GM23338 (cell line): ENCODE data around the gene BNC2.

ENCODE experiments used
- CREB1 ChIP-seq: fragments of 250-450 bp; sonication (Bioruptor Pico); IDR thresholded peaks from 2 replicates; pipeline ENCODE4 v1.5.0; 2020; ENCODE audit warnings: low read depth, mild to moderate bottlenecking, moderate library complexity
- EZH2 ChIP-seq: fragments of 200-600 bp; sonication (generic); IDR thresholded peaks from one replicate; pipeline ENCODE4 v1.8.0; 2017; ENCODE audit warnings: antibody characterized with exemption, mild to moderate bottlenecking, low read depth; ENCODE audit not compliant: unreplicated experiment
- EZH2phosphoT487 ChIP-seq: fragments of 200-600 bp; sonication (generic); IDR thresholded peaks from one replicate; pipeline ENCODE4 v1.8.1; 2018; ENCODE audit warnings: antibody characterized with exemption; ENCODE audit not compliant: unreplicated experiment
- JUNB ChIP-seq: IDR thresholded peaks from one replicate; pipeline ENCODE4 v1.6.1; 2016; ENCODE audit warnings: antibody characterized with exemption; ENCODE audit not compliant: unreplicated experiment
- NANOG ChIP-seq: IDR thresholded peaks from 2 replicates; pipeline ENCODE4 v1.6.1; 2016; ENCODE audit warnings: antibody characterized with exemption, borderline replicate concordance
- POLR2AphosphoS5 ChIP-seq: IDR thresholded peaks from 2 replicates; pipeline ENCODE4 v1.6.1; 2016; ENCODE audit warnings: antibody characterized with exemption, low read depth
- ZNF114 ChIP-seq: fragments of 250-450 bp; sonication (Bioruptor Pico); IDR thresholded peaks from 2 replicates; pipeline ENCODE4 v1.5.0; 2020; ENCODE audit warnings: mild to moderate bottlenecking, moderate library complexity
- ZNF331 ChIP-seq: fragments of 250-450 bp; sonication (Bioruptor Pico); IDR thresholded peaks from 2 replicates; pipeline ENCODE4 v1.5.0; 2020; ENCODE audit warnings: low read depth, mild to moderate bottlenecking, moderate library complexity
- ZNF462 ChIP-seq: fragments of 250-450 bp; sonication (Bioruptor Pico); IDR thresholded peaks from 2 replicates; pipeline ENCODE4 v1.5.0; 2020; ENCODE audit warnings: mild to moderate bottlenecking, moderate library complexity
- TF ChIP-seq, protein P1 (sequence below), 2 experiments: fragments of 200-600 bp in 1 of 2; sonication (generic) in 1 of 2; conservative IDR thresholded peaks; 2 replicates each; pipeline versions ENCODE4 v1.5.1 to v1.6.1; 2016 to 2017; ENCODE audit warnings: antibody characterized with exemption in 2 of 2, low read depth in 2 of 2, mild to moderate bottlenecking in 2 of 2, moderate library complexity in 1 of 2
- TF ChIP-seq, protein P2 (sequence below): IDR thresholded peaks from one replicate; pipeline ENCODE4 v1.6.1; 2018; ENCODE audit warnings: antibody characterized with exemption; ENCODE audit not compliant: unreplicated experiment

DNA sequence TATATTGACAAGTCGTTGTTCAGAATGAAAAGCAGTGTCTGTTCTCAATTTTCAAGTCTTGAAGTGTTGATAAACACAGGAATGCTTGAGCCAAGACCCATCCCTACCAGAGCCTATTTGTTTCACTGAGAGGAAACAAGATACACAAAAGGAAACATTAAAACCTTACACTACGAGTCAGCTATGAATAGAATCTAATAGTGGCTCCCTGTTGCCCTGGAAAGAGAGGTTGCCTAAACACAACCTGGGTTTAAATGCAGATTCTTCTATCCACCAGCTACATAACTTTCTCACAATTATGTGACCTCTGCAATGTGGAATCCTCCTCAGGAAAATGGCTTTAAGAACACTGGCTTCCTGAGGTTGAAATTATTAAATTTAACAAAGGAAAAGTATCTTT, 29.1 kb upstream of the BNC2 start:
- TF ChIP-seq, protein P1, sequence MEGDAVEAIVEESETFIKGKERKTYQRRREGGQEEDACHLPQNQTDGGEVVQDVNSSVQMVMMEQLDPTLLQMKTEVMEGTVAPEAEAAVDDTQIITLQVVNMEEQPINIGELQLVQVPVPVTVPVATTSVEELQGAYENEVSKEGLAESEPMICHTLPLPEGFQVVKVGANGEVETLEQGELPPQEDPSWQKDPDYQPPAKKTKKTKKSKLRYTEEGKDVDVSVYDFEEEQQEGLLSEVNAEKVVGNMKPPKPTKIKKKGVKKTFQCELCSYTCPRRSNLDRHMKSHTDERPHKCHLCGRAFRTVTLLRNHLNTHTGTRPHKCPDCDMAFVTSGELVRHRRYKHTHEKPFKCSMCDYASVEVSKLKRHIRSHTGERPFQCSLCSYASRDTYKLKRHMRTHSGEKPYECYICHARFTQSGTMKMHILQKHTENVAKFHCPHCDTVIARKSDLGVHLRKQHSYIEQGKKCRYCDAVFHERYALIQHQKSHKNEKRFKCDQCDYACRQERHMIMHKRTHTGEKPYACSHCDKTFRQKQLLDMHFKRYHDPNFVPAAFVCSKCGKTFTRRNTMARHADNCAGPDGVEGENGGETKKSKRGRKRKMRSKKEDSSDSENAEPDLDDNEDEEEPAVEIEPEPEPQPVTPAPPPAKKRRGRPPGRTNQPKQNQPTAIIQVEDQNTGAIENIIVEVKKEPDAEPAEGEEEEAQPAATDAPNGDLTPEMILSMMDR (conservative IDR thresholded peaks at IDR 0.05; ENCODE audit: low read depth in 2 of 2), result no peak
- no peak for TF ChIP-seq ZNF331 (CRISPR knock-in tag)
- no peak for TF ChIP-seq NANOG
- no peak for TF ChIP-seq EZH2
- TF ChIP-seq CREB1, result no peak
- TF ChIP-seq ZNF114 (CRISPR knock-in tag), result no peak
- no peak for TF ChIP-seq POLR2AphosphoS5
- TF ChIP-seq, protein P2, sequence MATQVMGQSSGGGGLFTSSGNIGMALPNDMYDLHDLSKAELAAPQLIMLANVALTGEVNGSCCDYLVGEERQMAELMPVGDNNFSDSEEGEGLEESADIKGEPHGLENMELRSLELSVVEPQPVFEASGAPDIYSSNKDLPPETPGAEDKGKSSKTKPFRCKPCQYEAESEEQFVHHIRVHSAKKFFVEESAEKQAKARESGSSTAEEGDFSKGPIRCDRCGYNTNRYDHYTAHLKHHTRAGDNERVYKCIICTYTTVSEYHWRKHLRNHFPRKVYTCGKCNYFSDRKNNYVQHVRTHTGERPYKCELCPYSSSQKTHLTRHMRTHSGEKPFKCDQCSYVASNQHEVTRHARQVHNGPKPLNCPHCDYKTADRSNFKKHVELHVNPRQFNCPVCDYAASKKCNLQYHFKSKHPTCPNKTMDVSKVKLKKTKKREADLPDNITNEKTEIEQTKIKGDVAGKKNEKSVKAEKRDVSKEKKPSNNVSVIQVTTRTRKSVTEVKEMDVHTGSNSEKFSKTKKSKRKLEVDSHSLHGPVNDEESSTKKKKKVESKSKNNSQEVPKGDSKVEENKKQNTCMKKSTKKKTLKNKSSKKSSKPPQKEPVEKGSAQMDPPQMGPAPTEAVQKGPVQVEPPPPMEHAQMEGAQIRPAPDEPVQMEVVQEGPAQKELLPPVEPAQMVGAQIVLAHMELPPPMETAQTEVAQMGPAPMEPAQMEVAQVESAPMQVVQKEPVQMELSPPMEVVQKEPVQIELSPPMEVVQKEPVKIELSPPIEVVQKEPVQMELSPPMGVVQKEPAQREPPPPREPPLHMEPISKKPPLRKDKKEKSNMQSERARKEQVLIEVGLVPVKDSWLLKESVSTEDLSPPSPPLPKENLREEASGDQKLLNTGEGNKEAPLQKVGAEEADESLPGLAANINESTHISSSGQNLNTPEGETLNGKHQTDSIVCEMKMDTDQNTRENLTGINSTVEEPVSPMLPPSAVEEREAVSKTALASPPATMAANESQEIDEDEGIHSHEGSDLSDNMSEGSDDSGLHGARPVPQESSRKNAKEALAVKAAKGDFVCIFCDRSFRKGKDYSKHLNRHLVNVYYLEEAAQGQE, result no peak
- no peak for TF ChIP-seq JUNB
- no peak for TF ChIP-seq EZH2phosphoT487
- no peak for TF ChIP-seq ZNF462
